Activated CD8-positive, alpha-beta memory T cell treated with anti-CD3 and anti-CD28 coated beads, Interleukin-2, amount 50 U/mL, for 1 hour (primary cell): ENCODE results near the gene DNAJC27.
"Not testable (repeated sequence)": the region's sequence is repeated elsewhere in the genome, so short reads cannot be mapped to it uniquely, and the experiment has no call there.

ENCODE experiments used
- DNase-seq: peaks from one replicate; pipeline ENCODE4 v3.0.0-alpha.2; 2020; ENCODE audit errors: extremely low read depth

DNAJC27 gene

DNA sequence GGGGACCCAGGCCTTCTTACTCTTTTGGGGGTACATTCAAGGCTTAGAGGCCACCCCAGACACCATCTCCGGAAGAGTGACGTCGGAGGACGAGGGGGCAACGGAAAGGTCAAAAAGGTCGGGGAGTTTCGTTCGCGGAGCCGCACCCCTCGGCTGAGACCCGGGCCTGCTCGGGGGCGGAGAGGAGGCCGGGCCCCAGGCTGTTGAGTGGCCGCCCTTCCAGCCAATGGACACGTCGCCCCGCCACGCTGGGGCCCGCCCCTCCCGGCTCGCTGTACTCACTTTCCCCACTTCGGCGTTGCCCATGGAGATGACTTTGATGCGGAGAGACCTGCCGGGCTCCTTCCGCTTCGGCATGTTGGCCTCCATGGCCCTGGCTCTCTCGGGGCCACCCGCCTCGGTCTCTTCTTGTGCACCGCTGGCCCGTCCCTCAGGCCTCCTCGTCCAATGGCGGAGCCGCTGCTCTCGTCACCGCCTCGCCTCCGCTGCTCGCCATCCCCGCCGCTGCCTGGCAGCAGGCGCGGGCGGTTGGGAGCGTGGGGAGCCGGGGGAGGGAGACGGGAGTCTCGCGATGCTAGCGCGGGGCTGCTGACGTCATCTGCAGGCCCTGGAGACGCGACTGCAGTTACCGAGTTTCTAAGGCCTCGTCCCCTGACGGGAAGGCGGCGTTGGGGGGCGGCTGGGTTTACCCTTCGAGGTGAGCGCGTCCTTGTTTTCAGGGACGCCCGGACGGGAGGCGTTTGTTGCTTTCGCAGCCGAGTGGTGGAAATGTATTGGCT lies at the start of gene DNAJC27:
Gene DNAJC27 (minus strand): TSS at position 420 of the 779 bp plus-strand sequence. CDS start 51 bp downstream, at position 369.
- DNase-seq = peak; percentile 91

DNA sequence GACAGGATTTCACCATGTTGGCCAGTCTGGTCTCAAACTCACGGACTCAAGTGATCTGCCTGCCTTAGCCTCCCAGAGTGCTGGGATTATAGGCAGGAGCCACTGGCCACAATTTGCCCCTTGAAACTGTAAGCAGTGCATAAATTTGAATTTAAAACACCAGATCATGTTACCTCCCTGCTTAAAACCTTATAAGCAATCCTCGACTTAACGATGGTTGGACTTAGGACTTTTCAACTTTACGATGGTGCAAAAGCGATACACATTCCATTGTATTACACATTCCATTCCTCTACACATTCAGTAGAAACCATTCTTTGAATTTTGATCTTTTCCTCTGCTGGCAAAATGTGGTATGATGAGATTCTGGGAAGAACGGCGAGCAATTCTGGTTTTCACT lies 46.9 kb upstream of the DNAJC27 start:
- DNase-seq = no peak

- DNase-seq = no peak
Measured at GRCh38 chr2:25014631-25015030, 42.9 kb upstream of the DNAJC27 start.

- not testable (repeated sequence) for DNase-seq
Measured at GRCh38 chr2:25011342-25011741, 39.6 kb upstream of the DNAJC27 start.

GRCh38 chr2:25009954-25010353 lies 38.2 kb upstream of the DNAJC27 start:
- no peak for DNase-seq

DNA sequence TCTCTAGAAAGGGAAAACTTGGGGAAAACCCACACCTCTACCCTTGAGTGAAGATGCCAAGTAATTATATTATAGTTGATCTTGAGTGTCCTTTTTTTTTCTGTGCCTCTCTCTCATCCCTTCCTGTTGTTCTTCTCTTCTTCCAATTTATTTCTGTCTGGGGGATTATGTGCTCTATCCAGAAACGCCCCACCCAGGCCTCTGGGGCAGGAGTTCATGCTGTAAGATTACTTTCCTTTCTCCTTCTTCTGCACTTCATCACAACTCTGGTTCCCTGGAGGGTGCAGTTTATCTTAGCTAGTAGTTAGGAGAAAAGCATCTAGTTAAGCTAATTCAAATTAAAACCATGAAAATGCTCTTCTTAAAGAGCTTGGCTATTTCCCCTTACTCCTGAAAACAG lies 30.3 kb upstream of the DNAJC27 start:
- no peak for DNase-seq

DNA sequence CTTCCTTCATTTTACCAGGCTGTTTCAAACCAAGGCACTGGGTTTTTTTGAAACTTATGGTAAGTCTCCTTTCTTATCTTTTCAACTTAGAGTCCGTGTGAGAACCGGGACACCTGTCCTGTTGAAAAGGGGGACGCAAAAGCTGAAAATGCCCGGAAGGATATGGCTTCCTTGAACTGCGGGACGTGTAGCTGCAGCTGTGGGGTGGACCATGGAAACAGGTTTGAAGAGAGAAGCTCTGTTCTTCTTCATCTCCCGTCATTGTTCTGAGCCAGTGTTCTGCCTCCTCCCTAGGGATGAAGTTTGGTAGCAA lies 29.5 kb upstream of the DNAJC27 start:
- DNase-seq = no peak

DNA sequence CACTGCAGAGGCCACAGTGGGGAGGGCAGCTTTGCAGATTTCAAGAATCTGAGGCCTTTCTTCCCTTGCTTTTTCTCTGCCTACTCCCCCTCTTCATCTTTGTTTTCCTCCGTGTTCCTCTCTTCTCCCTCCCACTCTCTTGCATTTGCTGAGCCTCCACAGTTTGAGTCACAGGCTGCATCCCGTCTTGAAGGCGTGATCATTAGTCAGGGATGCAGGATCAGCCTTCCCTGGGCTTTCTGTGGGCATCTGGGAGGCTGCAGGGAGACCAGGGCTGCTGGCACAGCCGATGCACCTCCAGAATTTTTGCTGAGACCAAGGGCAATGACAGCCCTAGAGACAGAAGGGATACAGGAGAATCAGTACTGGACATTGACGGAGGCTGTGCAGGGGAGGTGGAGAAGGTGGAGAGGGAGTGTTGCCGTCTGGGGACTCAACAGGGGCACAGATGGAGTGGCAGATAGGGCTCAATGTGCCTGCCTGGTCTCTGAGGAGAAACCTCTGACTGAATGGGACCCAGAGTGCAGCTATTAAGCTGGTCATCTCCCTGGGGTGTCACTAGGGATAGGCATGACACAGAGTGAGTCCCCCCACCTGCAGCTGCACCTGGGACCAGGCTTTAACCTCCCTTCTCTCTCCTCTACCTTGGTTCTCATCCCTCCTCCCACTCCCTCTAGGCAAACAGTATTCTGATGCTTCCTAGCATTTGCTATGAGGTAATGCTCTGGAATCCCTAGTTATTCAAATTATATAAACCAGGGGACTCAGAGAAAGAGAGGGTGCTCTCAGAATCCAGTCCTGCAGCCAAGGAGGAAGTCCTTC lies 29.0 kb upstream of the DNAJC27 start:
- DNase-seq = no peak

GRCh38 chr2:25000036-25000435 lies 28.3 kb upstream of the DNAJC27 start:
- no peak for DNase-seq

GRCh38 chr2:24999097-24999496 lies 27.3 kb upstream of the DNAJC27 start:
- not testable (repeated sequence) for DNase-seq

GRCh38 chr2:24994146-24994724 lies 22.5 kb upstream of the DNAJC27 start:
- DNase-seq = no peak

DNA sequence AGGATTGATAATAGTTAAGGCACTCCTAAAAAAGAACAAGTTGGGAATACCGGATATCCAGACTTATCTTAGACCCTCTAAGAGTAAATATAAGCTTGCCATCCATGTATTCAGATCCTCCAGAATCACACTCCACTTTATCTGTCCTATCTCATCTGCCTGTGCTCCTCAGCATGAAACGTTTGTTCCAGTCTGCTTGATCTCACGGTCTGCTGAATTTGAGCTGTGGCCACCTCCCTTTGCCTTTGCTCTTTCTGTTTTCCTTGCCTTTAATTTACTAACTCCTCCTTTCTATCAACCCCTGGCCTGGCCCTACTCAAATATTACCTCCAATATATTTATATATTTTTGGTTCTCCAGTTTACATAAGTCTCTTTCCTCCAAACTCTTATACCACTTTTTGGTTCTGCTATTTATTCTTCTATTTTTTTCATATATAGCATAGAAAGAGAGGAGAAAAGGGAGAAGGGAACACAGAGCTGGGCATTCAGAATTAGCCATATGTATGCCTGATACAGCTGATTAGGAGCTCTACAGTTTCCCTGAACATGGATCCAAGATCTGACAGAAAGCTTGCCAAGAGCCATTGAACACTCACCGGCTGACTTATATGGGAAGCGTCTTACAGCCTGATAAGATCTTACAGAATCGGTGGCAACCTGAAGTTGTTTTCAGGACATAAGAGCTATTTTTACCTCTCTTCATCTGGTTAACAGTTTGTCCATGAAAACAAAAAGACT lies 21.8 kb upstream of the DNAJC27 start:
- DNase-seq = no peak

GRCh38 chr2:24986372-24986771 lies 14.6 kb upstream of the DNAJC27 start:
- DNase-seq = no peak

DNA sequence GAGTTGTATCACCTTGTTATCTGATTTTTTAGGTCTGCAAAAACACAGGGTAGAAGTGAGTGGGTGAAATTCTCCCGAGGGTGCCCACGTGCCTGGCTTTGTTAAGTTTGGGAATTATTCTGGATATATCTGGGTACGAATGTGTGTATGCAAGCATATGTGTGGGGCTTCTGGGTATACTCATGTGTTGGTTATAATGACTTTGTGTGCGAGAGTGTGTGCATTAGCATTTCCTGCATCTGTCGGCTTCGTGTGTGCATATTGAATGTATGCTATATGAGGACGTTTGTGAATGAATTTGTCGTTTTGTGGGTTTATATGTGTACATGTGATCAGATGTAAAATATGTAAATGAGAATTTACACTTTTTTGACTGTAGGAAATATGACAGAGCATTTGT lies 13.8 kb upstream of the DNAJC27 start:
- no peak for DNase-seq

GRCh38 chr2:24984912-24985311 lies 13.2 kb upstream of the DNAJC27 start:
- no peak for DNase-seq

GRCh38 chr2:24981411-24982136 lies 9.8 kb upstream of the DNAJC27 start:
- DNase-seq = no peak

DNA sequence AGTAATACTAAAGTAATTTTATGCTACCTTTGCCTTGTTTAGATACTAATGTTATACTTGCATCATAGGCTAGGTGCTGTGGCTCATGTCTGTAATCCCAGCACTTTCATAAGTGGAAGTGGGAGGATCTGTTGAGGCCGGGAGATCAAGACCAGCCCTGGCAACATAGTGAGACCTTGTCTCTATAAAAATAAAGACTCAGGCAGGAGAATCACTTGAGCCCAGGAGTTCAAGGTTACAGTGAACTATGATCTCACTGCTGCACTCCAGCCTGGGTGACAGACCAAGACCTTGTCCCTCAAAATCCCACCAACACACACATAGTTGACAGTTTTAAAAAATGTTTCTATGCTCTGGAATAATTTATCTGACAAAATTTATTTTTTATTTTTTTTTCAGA lies 6.9 kb upstream of the DNAJC27 start:
- DNase-seq = no peak

DNA sequence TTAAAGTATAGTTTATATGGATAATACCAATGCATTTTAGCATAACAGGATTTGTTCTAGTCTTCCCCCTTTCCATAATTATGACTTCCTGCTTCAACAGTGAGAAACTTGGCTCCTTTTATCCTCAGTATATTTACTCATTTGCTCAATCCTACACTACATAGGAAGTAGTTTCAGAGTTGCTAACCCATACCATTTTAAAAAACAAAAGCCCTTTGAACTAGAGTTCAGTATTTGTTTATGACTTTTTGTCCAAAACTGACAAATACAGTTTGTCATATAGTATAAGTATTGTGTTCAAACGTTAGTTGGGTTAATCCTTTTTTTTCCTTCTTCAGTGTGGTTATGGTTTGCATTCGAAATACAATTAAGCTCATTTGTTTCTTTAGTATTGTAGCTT lies 5.9 kb upstream of the DNAJC27 start:
- no peak for DNase-seq

DNA sequence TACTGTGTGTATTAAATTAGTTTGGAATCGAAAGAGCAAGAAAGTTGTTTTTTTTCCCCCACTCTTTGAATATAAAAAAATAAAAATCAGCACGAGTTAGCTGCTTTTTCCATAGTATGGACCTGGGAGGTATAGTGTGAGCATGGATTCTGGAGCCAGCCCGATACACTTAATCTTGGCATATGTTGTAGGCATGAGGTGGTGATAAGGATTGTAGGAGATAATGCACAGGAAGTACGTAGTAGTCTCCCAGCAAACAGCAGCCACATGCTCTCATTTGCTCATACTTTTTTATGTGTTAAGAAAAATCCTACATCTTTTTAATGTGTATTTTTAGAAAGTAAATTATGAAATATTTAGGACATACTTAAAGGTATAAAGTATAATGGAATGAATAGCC lies 2.1 kb upstream of the DNAJC27 start:
- DNase-seq = no peak

DNA sequence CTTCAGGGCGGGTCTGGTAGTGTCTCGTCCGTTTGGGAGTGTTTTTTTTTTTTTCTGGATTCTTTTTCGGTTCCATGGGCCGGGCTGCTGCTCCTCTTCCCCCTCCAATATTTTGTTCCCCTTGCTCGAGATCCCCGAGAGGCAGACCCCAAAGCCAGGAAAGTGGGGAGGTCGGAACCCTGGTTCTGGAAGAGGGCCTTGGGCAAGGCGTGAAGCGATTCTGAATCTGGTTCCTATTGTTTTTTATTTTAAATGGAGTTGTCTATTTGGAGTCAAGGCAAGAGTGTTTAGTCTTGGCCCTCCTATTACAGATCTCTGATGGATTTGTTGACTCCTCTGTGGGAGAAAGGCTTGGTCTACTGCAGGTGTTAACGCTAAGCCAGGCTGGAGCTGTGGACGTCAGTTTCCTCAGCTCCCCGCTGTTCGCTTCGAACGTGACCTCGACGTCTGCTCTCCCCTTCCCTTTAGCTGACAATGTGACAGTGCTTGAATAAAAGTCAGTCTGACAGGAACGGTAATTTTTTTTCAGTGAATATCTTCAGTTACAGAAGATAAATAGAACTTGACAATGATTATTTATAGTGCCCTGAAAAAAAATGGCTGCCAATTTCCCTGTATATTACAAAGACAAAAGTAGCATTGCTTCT lies 683 bp upstream of the DNAJC27 start:
- DNase-seq = no peak

GRCh38 chr2:24971286-24971535 lies 544 bp downstream of the DNAJC27 start:
- no peak for DNase-seq
